Measurements from ENCODE around the gene PSMC3IP.
"Not testable (repeated sequence)": the region's sequence is repeated elsewhere in the genome, so short reads cannot be mapped to it uniquely, and the experiment has no call there.

PSMC3IP gene

GRCh38 chr17:42544874-42545283 is 32.6 kb downstream of the PSMC3IP start:
- no peak for TF ChIP-seq CTCF (conservative IDR thresholded peaks at IDR 0.05; ENCODE audit: control insufficient read depth, insufficient read depth, low read depth, low read length)
- no peak overlapping the region for H3K4me3 ChIP-seq (ENCODE audit: control insufficient read depth, low read depth, low read length)
- DNase-seq (ENCODE audit: low read depth), result no peak

- DNase-seq (ENCODE audit: low read depth), result no peak
- no peak overlapping the region for H3K4me3 ChIP-seq (ENCODE audit: control insufficient read depth, low read depth, low read length)
- TF ChIP-seq CTCF (conservative IDR thresholded peaks at IDR 0.05; ENCODE audit: control insufficient read depth, insufficient read depth, low read depth, low read length), result no peak
These were observed 34.1 kb downstream of the PSMC3IP start for GRCh38 chr17:42543190-42544079.

- TF ChIP-seq CTCF (conservative IDR thresholded peaks at IDR 0.05; ENCODE audit: control insufficient read depth, insufficient read depth, low read depth, low read length), result no peak
These were observed 36.3 kb downstream of the PSMC3IP start for GRCh38 chr17:42541041-42541833.

GRCh38 chr17:42540558-42540957 is 37.0 kb downstream of the PSMC3IP start:
- H3K4me3 ChIP-seq (ENCODE audit: control insufficient read depth, low read depth, low read length); DNase-seq (ENCODE audit: low read depth): not testable (repeated sequence)

More at GRCh38 chr17:42541041-42541833, 36.3 kb downstream of the PSMC3IP start:
- H3K4me3 ChIP-seq (ENCODE audit: control insufficient read depth, low read depth, low read length), result no peak overlapping the region
- no peak for DNase-seq (ENCODE audit: low read depth)

GRCh38 chr17:42538482-42538881 is 39.0 kb downstream of the PSMC3IP start:
- TF ChIP-seq CTCF (conservative IDR thresholded peaks at IDR 0.05; ENCODE audit: control insufficient read depth, insufficient read depth, low read depth, low read length), result no peak
- no peak overlapping the region for H3K4me3 ChIP-seq (ENCODE audit: control insufficient read depth, low read depth, low read length)
- DNase-seq (ENCODE audit: low read depth), result no peak

- no peak overlapping the region for H3K4me3 ChIP-seq (ENCODE audit: control insufficient read depth, low read depth, low read length)
- TF ChIP-seq CTCF (conservative IDR thresholded peaks at IDR 0.05; ENCODE audit: control insufficient read depth, insufficient read depth, low read depth, low read length), result no peak
- no peak for DNase-seq (ENCODE audit: low read depth)
These were observed 39.6 kb downstream of the PSMC3IP start for GRCh38 chr17:42537826-42538451.

Measured in fibroblast of mammary gland (primary cell).